A673 (cell line): ENCODE data around the gene MIGA2. TPM values are rescaled to one million over a fixed set of nuclear protein-coding genes. Genes with fewer than 3 reads are reported as not detected.

ENCODE experiments used
- Bru-seq: library from RNA; stranded (reverse); fragments of 400-500 nt; gene quantifications from one replicate; lab custom pipeline; 2021; lab: Mats Ljungman, UMichigan
- BruChase-seq, 2 experiments: library from RNA; stranded (reverse); fragments of 400-500 nt; gene quantifications; one replicate each; lab custom pipeline; 2021; lab: Mats Ljungman, UMichigan
- BruUV-seq: library from RNA; stranded (reverse); fragments of 400-500 nt; replicated peaks from 2 replicates; lab custom pipeline; 2021; lab: Mats Ljungman, UMichigan
- CTCF ChIA-PET: fragments of 300-600 bp; sonication (Branson Sonifier 250); formaldehyde crosslinking; loops from one replicate; lab custom pipeline; 2022; ENCODE audit warnings: antibody characterized with exemption; lab: Charles Lee
- POLR2A ChIA-PET: fragments of 300-600 bp; sonication (Branson Sonifier 250); formaldehyde crosslinking; loops from one replicate; lab custom pipeline; 2022; ENCODE audit warnings: antibody characterized with exemption; ENCODE audit not compliant: low non-redundant PET; lab: Charles Lee
- DNase-seq: peaks from one replicate; pipeline ENCODE4 v3.0.0-alpha.2; 2015; ENCODE audit warnings: low spot score
- H3K27ac ChIP-seq: fragments of 200-600 bp; sonication (generic); 2 replicates; pipeline ENCODE4 v1.5.1; 2016; ENCODE audit warnings: mixed run types, low read depth, mild to moderate bottlenecking, mixed read lengths, antibody characterized with exemption, low read length; ENCODE audit not compliant: poor library complexity, severe bottlenecking
- H3K27me3 ChIP-seq: fragments of 200-600 bp; sonication (generic); replicated peaks from 2 replicates; pipeline ENCODE4 v1.6.1; 2017; ENCODE audit warnings: mixed run types, low read depth, mild to moderate bottlenecking, mixed read lengths, antibody characterized with exemption, low read length; ENCODE audit not compliant: insufficient read depth, poor library complexity
- H3K36me3 ChIP-seq: fragments of 200-600 bp; sonication (generic); 2 replicates; pipeline ENCODE4 v1.6.1; 2016; ENCODE audit warnings: mixed run types, mild to moderate bottlenecking, mixed read lengths, antibody characterized with exemption, low read length; ENCODE audit not compliant: insufficient read depth, poor library complexity, severe bottlenecking
- H3K4me1 ChIP-seq: fragments of 200-600 bp; sonication (generic); 2 replicates; pipeline ENCODE4 v1.6.1; 2017; ENCODE audit warnings: mixed run types, mild to moderate bottlenecking, mixed read lengths, antibody characterized with exemption, low read length; ENCODE audit not compliant: insufficient read depth, poor library complexity, severe bottlenecking
- H3K4me3 ChIP-seq: fragments of 200-600 bp; sonication (generic); 2 replicates; pipeline ENCODE4 v1.5.1; 2016; ENCODE audit warnings: low read depth, mixed run types, mild to moderate bottlenecking, mixed read lengths, low read length; ENCODE audit not compliant: poor library complexity, severe bottlenecking
- H3K9me3 ChIP-seq: fragments of 200-600 bp; sonication (generic); 2 replicates; pipeline ENCODE4 v1.6.1; 2016; ENCODE audit warnings: mixed run types, low read depth, mild to moderate bottlenecking, mixed read lengths, antibody characterized with exemption, low read length; ENCODE audit not compliant: poor library complexity, severe bottlenecking
- CTCF ChIP-seq: fragments of 300-800, 200-600 bp; sonication (generic); conservative IDR thresholded peaks from 2 replicates; pipeline ENCODE4 v1.5.1; 2017; ENCODE audit warnings: low read depth, mild to moderate bottlenecking, antibody characterized with exemption, low read length, moderate library complexity, mixed read lengths
- EZH2 ChIP-seq: fragments of 200-600 bp; sonication (generic); IDR thresholded peaks from 2 replicates; pipeline ENCODE4 v1.6.1; 2017; ENCODE audit warnings: borderline replicate concordance, low read depth, mild to moderate bottlenecking, mixed read lengths, antibody characterized with exemption, low read length; ENCODE audit not compliant: poor library complexity, severe bottlenecking
- intact Hi-C: fragments of 100-400 bp; cut with micrococcal nuclease; formaldehyde crosslinking; loops from one replicate; pipeline ENCODE4 v1.10.0; 2022; ENCODE audit not compliant: unreplicated experiment
- long read RNA-seq: library from polyadenylated mRNA; stranded (forward); transcript quantifications from one replicate; pipeline ENCODE4 v2.0.0, GENCODE V29; 2022
- total RNA-seq: library from RNA; stranded (reverse); gene quantifications from 2 replicates; pipeline ENCODE4 v1.2.3, GENCODE V29; 2021

The MIGA2 gene, protein sequence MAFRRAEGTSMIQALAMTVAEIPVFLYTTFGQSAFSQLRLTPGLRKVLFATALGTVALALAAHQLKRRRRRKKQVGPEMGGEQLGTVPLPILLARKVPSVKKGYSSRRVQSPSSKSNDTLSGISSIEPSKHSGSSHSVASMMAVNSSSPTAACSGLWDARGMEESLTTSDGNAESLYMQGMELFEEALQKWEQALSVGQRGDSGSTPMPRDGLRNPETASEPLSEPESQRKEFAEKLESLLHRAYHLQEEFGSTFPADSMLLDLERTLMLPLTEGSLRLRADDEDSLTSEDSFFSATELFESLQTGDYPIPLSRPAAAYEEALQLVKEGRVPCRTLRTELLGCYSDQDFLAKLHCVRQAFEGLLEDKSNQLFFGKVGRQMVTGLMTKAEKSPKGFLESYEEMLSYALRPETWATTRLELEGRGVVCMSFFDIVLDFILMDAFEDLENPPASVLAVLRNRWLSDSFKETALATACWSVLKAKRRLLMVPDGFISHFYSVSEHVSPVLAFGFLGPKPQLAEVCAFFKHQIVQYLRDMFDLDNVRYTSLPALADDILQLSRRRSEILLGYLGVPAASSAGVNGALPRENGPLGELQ
- total RNA-seq, result 26.7 and 27.7 TPM in 2 replicates
- Bru-seq, nascent RNA, result percentile 45 among the genes with signal in this experiment
- BruChase-seq, experiment 1, labeled RNA remaining after a 2-hour chase, result percentile 55 among the genes with signal in this experiment
- BruChase-seq, experiment 2, labeled RNA remaining after a 6-hour chase, result percentile 58 among the genes with signal in this experiment
- long read RNA-seq, partial matches to known transcripts, result 6 of 38 reads
- long read RNA-seq, other reads (novel, unspliced or antisense), result 29 of 38 reads

DNA sequence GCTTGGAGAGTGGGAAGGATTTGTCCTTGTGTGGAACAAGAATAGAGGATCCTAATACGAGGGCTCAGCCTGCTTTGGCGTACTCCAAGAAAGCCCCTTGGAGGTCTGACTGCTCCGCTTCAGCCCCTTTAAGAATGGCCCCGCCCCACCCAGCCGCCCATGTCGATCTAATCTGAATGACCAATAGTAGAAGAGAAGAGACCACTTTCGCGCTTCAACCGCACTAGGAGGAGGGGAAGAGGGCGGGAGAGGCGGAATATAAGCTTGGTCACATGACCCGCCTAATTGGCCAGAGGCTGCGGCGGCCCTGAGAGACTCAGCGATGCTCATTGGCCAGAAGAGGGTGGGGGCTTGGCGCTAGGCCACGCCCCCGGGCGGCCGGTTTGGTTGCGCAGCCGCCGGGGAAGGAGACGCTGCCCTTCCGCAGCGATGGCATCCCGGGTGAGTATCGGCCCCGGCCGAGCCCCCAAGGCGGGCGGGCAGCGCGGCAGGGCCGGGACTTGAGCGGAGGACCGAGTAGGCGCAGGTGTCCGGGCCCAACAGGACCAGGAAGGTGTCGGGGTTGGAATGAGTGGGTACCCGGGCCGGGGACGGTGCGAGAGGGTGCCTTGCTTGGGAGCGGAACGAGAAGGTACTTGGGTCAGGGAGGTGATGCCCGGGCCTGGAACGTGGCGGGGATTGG is at the start of gene MIGA2:
MIGA2 (plus strand) TSS at position 386 of the 682 bp plus-strand sequence. CDS start 3,969 bp downstream, outside the sequence.
- ChIA-PET POLR2A (interaction anchor here (0.7 kb wide), 2 partner anchors 9 to 570 kb away, joined by 3 to 4 read pairs; no protein-coding TSS in a partner anchor), CTCF (interaction anchor here (0.5 kb wide), 1 partner anchor 175 kb away, joined by 3 read pairs; no protein-coding TSS in a partner anchor)
- no peaks in the 10 kb centered on the region for H3K27me3 ChIP-seq
- H3K27ac ChIP-seq, result peak within 1 kb of the TSS; percentile 86
- no peaks in the 10 kb centered on the region for H3K36me3 ChIP-seq
- TF ChIP-seq EZH2 (no peak), CTCF (no peak)
- no TSS peak for BruUV-seq
- peak within 1 kb of the TSS; percentile 97 for H3K4me3 ChIP-seq
- DNase-seq, result peak; percentile 100
- H3K4me1 ChIP-seq, result peaks cover 12% of the 10 kb centered on the region
- intact Hi-C loops, result no loop called here
- no peaks in the 10 kb centered on the region for H3K9me3 ChIP-seq

DNA sequence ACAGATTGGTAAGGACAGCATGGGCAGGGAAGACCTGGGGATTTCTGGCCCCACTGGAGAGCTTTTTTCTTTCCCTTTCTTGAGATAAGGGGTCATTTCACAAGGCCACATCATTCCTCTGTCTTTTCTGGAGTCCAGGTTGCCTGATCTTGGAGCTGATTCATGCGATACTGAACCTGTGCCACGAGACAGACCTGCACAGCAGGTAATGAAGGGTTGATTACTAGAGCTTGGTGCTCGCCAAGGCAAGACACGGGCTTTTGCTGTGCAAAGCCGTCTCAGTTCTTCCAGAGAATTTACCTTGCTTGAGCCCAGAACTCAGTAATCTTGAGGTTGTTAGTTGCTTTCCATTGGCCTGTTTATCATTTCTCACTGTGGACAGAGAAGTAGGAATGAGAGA is 49.8 kb upstream of the MIGA2 start:
- no peak for DNase-seq
- intact Hi-C loops, result no loop called here
- Histone ChIP-seq H3K27ac (no peak overlapping the region), H3K27me3 (no peaks in the 10 kb centered on the region), H3K4me3 (no peak overlapping the region), H3K9me3 (no peaks in the 10 kb centered on the region), H3K4me1 (no peaks in the 10 kb centered on the region), H3K36me3 (peaks cover 77% of the 10 kb centered on the region)
- no peak for TF ChIP-seq CTCF
- no peak for TF ChIP-seq EZH2
- no TSS peak for BruUV-seq
- CTCF ChIA-PET, result no interaction called here
- POLR2A ChIA-PET, result no interaction called here

DNA sequence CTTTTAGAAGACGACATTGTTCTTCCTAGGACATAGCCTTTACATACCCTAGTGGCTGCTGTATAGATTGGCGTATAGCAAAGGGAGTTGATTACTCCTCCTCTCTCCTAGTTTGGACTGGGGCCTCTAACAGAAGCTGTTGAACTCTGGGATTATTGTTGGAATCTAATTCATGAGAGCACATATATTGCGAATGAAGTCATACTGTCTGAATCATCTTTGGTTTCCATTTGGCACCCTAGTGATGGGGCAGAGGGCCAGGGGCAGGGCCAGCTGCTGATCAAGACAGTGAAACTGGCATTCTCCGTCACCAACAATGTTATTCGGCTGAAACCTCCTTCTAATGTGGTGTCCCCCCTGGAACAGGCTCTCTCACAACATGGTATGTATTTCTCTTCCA is 48.6 kb upstream of the MIGA2 start:
- no peaks in the 10 kb centered on the region for H3K9me3 ChIP-seq
- H3K36me3 ChIP-seq, result peaks cover 75% of the 10 kb centered on the region
- POLR2A ChIA-PET, result no interaction called here
- CTCF ChIA-PET, result interaction anchor here (0.6 kb wide), 1 partner anchor 39 kb away, joined by 9 read pairs; no protein-coding TSS in a partner anchor
- TF ChIP-seq EZH2 (no peak), CTCF (no peak)
- H3K4me3 ChIP-seq, result no peak overlapping the region
- intact Hi-C loops, result no loop called here
- no peak for DNase-seq
- no peaks in the 10 kb centered on the region for H3K4me1 ChIP-seq
- no peaks in the 10 kb centered on the region for H3K27me3 ChIP-seq
- H3K27ac ChIP-seq, result no peak overlapping the region
- BruUV-seq, result no TSS peak
